HG03280 (cell line): ENCODE data around the gene SH3D19.
"Not testable (repeated sequence)": the region's sequence is repeated elsewhere in the genome, so short reads cannot be mapped to it uniquely, and the experiment has no call there.

ENCODE experiments used
- ATAC-seq: cut with Tn5 transposase; IDR thresholded peaks from one replicate; pipeline ENCODE4 v1.9.1; 2021; ENCODE audit warnings: mild to moderate bottlenecking, moderate library complexity; ENCODE audit not compliant: unreplicated experiment

SH3D19 gene

GRCh38 chr4:151276787-151277562 is 48.4 kb downstream of the SH3D19 start, which contains the start of gene PRSS48:
Gene PRSS48 (plus strand): TSS chr4:151277161. CDS start chr4:151277173, 12 bp downstream.
- ATAC-seq: peak; percentile 66

GRCh38 chr4:151268905-151269304 is 56.5 kb downstream of the SH3D19 start:
- ATAC-seq: not testable (repeated sequence)

DNA sequence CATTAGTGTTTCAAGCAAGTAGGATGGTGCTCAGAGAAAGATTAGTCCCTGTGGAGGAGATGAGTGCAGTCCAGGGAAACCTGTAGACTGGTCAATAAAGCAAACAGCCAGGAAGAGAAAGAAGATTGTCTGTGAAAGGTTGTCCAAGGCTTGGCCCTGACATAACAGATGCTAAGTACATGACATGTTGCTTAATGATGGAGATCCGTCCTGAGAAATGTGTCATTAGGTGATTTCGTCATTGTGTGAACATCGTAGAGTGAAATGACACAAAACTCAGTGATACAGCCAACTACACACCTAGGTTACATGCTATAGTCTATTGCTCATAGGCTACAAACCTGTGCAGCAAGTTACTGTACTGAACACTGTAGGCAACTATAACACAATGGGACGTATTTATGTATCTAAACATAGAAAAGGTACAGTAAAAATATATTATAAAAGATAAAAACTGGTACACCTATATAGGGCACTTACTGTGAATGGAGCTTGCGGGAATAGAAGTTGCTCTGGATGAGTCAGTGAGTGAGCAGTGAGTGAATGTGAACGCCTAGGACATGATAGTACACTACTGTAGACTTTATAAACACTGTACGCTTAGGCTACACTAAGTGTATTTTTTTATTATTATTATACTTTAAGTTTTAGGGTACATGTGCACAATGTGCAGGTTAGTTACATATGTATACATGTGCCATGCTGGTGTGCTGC is 57.4 kb downstream of the SH3D19 start:
- ATAC-seq: no peak

DNA sequence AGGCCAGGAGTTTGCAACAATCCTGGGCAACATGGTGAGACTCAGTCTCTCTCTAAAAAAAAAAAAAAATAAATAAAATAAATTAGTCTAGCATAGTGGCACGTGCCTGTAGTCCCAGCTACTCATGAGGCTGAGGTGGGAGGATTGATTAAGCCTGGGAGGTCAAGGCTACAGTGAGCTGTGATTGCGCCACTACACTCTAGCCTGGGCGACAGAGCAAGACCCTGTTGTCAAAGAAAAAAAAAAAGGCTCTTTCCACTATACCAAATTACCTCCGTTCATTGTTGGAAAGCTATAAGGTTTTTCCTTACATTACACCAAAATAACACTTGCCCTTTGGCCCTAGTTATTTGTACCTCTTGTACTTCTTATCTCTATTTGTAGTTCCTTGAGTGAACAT is 58.3 kb downstream of the SH3D19 start:
- ATAC-seq: no peak

GRCh38 chr4:151266497-151266896 is 58.9 kb downstream of the SH3D19 start:
- no peak for ATAC-seq

DNA sequence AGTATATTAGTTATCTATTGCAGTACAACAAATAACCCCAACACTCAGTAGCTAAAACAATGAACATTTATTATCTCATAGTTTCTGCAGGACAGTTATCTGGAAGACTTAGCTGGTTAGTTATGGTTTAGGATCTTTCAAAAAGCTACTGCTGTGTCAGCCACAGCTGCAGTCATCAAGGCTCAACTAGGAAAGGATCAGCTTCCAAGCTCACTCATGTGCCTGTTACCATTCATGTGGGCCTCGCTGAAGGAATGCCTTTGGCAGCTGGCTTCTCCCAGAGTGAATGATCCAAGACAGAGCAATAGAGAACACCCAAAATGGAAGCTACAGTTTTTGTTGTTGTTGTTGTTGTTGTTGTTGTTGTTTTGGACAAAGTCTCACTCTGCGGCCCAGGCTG is 62.0 kb downstream of the SH3D19 start:
- ATAC-seq: no peak

GRCh38 chr4:151260526-151260925 is 64.9 kb downstream of the SH3D19 start:
- no peak for ATAC-seq

DNA sequence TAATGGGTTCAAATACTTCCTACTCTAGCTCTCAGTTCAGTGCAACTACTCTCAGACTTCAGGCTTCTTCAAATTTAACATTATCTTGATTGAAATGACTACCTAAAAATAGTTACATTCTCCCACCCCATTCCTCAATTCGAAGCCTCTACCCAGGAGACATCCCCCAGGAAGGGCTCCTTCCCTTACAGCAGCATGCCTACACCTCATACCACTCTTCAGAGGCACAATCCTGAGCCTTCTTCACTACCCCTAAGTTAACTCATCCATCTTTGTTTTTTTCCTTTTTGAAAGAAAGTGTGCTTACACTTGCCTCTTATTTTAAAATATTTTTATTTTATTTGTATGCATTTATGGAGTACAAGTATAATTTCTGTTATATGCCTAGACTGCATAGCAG is 65.7 kb downstream of the SH3D19 start:
- ATAC-seq: no peak

DNA sequence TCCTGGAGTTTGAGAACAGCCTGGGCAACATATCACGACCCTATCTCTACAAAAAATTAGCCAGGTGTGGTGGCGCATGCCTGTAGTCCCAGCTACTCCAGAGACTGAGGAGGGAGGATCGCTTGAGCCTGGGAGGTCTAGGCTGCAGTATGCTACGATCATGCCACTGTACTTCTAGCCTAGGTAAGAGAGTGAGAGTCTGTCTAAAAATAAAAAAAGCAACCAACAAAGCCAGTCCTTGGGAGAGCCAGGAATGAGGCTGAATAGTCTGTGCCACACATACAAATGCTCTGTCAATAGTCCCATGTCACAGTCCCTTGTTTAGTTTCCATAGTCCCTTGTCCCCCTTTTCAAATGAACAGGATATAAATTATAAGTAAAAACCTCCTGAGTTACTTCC is 67.7 kb downstream of the SH3D19 start:
- no peak for ATAC-seq

GRCh38 chr4:151256134-151256533 is 69.3 kb downstream of the SH3D19 start:
- ATAC-seq: no peak

GRCh38 chr4:151255680-151256079 is 69.7 kb downstream of the SH3D19 start:
- ATAC-seq: not testable (repeated sequence)

DNA sequence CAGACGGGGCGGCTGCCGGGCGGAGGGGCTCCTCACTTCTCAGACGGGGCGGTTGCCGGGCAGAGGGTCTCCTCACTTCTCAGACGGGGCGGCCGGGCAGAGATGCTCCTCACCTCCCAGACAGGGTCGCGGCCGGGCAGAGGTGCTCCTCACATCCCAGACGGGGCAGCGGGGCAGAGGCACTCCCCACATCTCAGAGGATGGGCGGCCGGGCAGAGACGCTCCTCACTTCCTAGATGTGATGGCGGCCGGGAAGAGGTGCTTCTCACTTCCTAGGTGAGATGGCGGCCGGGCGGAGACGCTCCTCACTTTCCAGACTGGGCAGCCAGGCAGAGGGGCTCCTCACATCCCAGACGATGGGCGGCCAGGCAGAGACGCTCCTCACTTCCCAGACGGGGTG is 70.2 kb downstream of the SH3D19 start:
- ATAC-seq: not testable (repeated sequence)

- ATAC-seq: no peak
These were observed 73.7 kb downstream of the SH3D19 start for GRCh38 chr4:151251603-151252304.

DNA sequence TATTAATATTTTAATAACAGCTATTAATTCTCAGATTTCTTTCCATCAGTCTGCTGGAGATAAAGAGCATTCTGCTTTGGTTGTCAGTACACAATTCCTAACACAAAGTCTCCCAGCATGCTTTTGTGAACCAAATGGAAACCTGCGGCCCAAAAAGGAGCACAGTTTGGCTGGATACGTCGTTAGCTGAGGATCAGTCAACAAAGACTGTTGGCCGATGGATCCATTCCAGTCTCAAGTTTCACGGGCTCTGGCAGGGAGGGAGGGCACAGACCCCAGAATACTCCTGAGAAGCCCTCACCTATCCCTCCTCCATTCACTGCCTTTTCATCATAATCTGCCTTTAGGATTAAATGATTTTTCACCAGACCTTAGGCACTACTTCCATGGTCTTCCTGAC is 74.7 kb downstream of the SH3D19 start:
- ATAC-seq: no peak

- no peak for ATAC-seq
These were observed 76.9 kb downstream of the SH3D19 start for GRCh38 chr4:151248519-151248918.

DNA sequence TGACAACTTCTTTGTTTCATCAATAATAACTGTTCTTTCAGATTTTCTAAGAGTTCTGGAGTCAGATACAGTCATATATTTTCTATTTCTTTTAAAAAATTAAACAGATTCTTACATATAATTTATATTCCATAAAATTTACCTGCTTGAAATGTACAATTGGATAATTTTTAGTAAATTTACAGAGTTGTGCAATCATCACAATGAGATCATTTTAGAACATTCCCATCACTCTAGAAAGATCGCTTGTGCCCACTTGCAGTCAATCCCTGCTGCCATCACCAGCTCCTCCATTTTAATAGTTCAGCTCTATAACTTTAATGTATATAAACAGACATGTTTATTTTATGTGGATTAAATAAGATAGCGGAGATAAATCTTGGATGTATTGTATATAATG is 78.0 kb downstream of the SH3D19 start:
- ATAC-seq: no peak

DNA sequence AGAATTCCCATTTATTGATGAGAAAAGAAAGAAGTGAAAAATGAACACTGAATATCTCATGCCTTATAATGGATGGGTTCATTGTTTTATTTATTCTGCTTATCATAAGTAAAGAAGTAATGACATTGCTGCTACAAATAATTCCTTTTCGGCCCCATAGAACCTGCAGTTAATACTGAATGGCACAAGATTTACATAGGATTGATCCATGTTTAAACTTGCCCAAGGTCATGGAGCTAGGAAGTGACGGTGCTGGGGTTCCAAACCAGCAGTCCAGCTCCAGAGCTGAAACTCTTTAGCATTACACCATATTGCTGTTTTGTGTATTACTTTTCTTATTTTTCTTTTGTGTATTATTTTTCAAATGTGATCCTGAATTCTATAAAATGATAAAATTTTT is 78.7 kb downstream of the SH3D19 start:
- ATAC-seq: no peak

DNA sequence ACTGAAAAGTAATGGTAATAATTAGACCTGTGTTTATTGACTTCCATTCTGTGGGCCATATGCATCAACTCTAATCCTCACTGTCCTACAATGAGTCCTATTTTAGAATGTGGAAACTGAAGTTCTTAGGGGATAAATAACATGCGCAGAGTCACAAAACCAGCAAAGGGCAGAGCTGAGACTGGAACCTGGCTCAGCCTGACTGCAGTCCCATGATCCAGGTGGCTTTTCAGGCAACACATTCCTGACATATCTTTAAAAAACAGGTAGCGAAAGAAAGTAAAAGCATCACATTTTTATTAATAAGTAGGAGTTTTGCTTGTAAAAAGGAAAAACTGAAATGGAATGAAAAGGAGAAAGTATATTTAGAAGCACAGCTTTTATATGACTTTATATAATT is 83.1 kb downstream of the SH3D19 start:
- ATAC-seq: no peak

GRCh38 chr4:151239608-151240007 is 85.8 kb downstream of the SH3D19 start:
- ATAC-seq: no peak

DNA sequence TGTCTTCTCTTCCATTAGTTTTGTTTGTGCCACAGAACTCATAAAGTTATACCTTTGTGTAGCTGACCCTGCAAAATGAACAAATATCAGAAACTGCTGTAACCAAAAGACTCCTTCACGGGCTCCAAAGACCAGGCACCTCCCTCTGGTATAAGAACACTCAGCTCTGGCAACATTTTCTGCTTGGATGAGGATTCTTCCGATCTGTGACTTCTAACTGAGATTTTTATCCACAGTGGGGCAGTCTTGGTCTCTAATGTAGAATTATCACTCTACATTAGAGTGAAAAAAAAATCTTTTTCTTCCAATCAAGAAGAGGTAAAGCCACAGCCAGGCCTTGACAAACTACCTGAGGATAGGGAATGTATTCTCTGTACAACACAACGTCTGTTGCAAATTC is 86.9 kb downstream of the SH3D19 start:
- ATAC-seq: no peak

GRCh38 chr4:151236036-151236435 is 89.4 kb downstream of the SH3D19 start:
- ATAC-seq: no peak

GRCh38 chr4:151235373-151235772 is 90.0 kb downstream of the SH3D19 start:
- ATAC-seq: not testable (repeated sequence)
